Measurements from ENCODE around the gene DDX47. TPM values are rescaled to one million over a fixed set of nuclear protein-coding genes. Genes with fewer than 3 reads are reported as not detected.
"Not testable (repeated sequence)": the region's sequence is repeated elsewhere in the genome, so short reads cannot be mapped to it uniquely, and the experiment has no call there.

The DDX47 gene
- total RNA-seq, 2 experiments from 2014 or later = 54.5 to 59.0 TPM

DNA sequence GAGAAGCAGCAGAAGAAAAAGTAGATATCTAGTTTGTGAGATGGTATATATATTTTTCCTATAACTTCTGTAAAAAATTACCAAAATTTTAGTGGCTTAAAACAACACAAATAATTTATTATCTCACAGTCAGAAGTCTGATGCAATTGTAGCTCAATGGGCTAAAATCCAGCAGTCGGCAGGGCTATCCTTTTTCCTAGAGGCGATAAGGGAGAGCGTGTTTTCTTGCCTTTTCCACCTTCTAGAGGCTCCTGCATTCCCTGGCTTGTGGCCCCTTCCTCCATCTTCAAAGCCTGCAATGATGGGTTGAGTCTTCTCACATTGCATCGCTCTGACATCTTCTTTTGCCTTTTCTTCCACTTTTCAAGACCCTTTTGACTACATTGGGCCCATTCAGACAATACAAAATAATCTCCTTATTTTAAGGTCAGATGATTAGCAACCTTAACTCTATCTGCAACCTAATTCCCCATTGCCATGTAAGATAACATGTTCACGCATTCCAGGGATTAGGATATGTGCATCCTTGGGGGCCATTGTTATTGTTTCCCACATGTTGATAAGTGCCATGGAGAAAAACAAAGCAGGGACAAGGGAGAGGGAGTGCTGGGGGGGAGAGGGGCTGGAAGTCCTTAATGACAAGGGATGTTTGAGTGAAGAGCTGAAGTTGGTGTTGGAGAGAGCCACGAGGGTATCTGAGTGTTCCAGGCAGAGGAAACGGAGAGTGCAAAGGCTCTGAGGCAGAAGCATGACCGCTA, 13.8 kb upstream of the DDX47 start:
- ChIA-PET CTCF (interaction anchor here (0.7 to 1.4 kb wide), 4 partner anchors 11 to 36 kb away, joined by 4 to 6 read pairs (median 6); no protein-coding TSS in a partner anchor), POLR2A (no interaction called here)
- Mint-ChIP-seq H3K27ac (no peak overlapping the region), H3K27me3 (no peaks in the 10 kb centered on the region), H3K4me3 (no peak overlapping the region), H3K4me1 (peaks cover 39% of the 10 kb centered on the region), H3K9me3 (peaks cover 4% of the 10 kb centered on the region), H3K36me3 (ENCODE audit: low read depth) (peaks cover 3% of the 10 kb centered on the region)
- no peak for DNase-seq

DNA sequence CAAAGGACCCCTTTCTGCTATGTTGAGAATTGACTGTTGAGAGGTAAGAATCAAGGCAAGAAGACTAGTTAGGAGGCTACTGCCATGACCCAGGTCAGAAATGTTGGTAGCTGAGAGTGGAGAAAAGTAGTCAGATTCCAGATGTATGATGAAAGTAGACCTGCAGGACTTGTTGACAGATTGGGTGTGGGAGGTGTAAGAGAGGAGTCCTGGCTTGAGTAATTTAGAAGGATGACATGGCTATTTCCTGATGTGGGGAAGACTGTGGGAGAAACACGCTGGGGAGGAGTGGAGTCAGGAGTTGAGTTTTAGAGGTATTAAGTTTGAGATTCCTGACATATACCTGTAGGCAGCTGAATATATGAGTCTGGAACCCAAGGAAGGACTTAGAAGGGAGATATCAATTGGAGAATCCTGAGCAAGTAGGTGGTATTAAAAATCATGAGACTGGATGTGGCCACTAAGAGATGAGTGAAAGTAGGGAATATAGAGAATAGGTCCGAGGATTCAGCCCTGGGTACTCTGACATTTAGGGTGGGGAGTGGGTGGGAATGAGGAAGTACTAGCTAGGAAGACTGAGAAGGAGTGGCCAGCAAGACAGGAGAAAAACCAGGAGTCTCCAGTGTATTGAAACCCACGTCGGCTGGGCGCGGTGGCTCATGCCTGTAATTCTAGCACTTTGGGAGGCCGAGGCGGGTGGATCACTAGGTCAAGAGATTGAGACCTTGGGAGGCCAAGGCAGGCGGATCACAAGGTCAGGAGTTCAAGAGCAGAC, 12.6 kb upstream of the DDX47 start:
- H3K4me3 Mint-ChIP-seq = no peak overlapping the region
- no peak for DNase-seq
- POLR2A ChIA-PET = interaction anchor here (1.0 kb wide), 1 partner anchor 14 kb away, joined by 3 read pairs; no protein-coding TSS in a partner anchor
- H3K4me1 Mint-ChIP-seq = peaks cover 45% of the 10 kb centered on the region
- peaks cover 4% of the 10 kb centered on the region for H3K9me3 Mint-ChIP-seq
- H3K27ac Mint-ChIP-seq = no peak overlapping the region
- H3K36me3 Mint-ChIP-seq (ENCODE audit: low read depth) = peaks cover 3% of the 10 kb centered on the region
- no peaks in the 10 kb centered on the region for H3K27me3 Mint-ChIP-seq
- CTCF ChIA-PET = interaction anchor here (0.6 to 1.4 kb wide), 5 partner anchors 12 to 443 kb away, joined by 3 to 6 read pairs (median 4); no protein-coding TSS in a partner anchor

DNA sequence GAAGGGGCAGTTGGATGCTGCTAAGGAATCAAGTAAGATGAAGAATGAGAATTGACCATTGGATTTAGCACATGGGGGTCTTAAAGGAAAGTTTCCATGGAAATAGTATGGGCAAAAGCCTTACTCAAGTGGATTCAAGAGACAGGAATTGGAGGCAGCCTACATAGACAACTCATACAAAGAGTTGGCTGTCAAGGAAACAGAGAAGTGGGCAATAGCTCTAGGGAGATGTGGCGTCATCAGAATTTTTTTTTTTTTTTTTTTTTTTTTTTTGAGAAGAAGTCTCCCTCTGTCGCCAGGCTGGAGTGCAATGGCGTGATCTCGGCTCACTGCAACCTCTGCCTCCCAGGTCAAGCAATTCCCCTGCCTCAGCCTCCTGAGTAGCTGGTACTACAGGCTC, 11.5 kb upstream of the DDX47 start:
- POLR2A ChIA-PET = interaction anchor here (1.0 kb wide), 1 partner anchor 15 kb away, joined by 3 read pairs; no protein-coding TSS in a partner anchor
- peak overlapping the region; percentile 50 for H3K27ac Mint-ChIP-seq
- H3K36me3 Mint-ChIP-seq (ENCODE audit: low read depth); CTCF ChIA-PET; DNase-seq; H3K27me3 Mint-ChIP-seq; H3K9me3 Mint-ChIP-seq; H3K4me3 Mint-ChIP-seq: not testable (repeated sequence)
- peaks cover 53% of the 10 kb centered on the region for H3K4me1 Mint-ChIP-seq

DNA sequence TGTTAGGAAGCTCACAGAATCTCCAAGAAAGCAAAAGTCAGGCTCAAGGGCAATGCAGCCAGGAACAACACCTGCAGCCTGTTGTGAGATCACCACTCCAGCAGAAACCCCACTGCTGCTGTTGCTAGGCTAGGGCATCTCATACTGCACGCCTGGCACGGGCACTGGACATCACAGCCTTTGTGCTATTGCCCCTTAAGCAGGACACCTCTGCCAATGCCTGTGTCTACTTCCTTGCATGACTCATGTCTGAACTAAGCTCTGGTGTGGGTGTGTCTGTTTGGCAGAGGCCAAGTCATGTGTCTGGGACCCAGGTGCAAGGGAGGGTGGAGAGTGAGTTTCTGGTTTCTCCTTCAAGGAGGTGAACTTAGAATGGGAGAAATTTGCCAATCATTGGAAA, 10.0 kb upstream of the DDX47 start:
- Mint-ChIP-seq H3K27ac (peak overlapping the region; percentile 61), H3K4me1 (peaks cover 58% of the 10 kb centered on the region), H3K27me3 (no peaks in the 10 kb centered on the region), H3K9me3 (peaks cover 4% of the 10 kb centered on the region), H3K36me3 (ENCODE audit: low read depth) (peaks cover 3% of the 10 kb centered on the region), H3K4me3 (peak overlapping the region; percentile 35)
- CTCF ChIA-PET = interaction anchor here (0.6 to 4.0 kb wide), 12 partner anchors 9 to 194 kb away, joined by 3 to 21 read pairs (median 3); partner anchors contain the start of gene DDX47
- DNase-seq = peak; percentile 64
- POLR2A ChIA-PET = interaction anchor here (0.6 kb wide), 1 partner anchor 24 kb away, joined by 4 read pairs; no protein-coding TSS in a partner anchor

DNA sequence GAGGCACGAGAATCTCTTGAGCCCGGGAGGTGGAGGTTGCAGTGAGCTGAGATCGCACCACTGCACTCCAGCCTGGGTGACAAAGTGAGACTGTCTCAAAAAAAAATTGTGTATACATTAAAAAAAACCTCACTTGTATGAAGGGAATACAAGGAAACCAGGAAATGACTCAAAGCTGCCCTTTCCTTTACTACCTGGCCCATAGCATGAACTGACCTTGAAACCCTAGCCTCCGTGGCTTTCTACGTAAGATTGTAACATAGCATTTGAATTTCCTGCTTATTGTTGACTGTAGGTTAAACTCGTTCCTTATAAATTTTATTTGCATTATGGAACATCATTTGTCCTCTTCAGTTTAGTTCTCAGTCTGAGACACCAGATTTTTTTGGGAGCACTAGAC, 9.1 kb upstream of the DDX47 start:
- H3K4me3 Mint-ChIP-seq = no peak overlapping the region
- DNase-seq = no peak
- peaks cover 4% of the 10 kb centered on the region for H3K9me3 Mint-ChIP-seq
- no peak overlapping the region for H3K27ac Mint-ChIP-seq
- ChIA-PET CTCF (interaction anchor here (0.6 to 4.0 kb wide), 6 partner anchors 9 to 298 kb away, joined by 3 to 21 read pairs (median 4); partner anchors contain the start of gene DDX47), POLR2A (interaction anchor here (0.5 kb wide), 1 partner anchor 108 kb away, joined by 3 read pairs; no protein-coding TSS in a partner anchor)
- peaks cover 3% of the 10 kb centered on the region for H3K36me3 Mint-ChIP-seq (ENCODE audit: low read depth)
- H3K4me1 Mint-ChIP-seq = peaks cover 66% of the 10 kb centered on the region
- H3K27me3 Mint-ChIP-seq = no peaks in the 10 kb centered on the region

DNA sequence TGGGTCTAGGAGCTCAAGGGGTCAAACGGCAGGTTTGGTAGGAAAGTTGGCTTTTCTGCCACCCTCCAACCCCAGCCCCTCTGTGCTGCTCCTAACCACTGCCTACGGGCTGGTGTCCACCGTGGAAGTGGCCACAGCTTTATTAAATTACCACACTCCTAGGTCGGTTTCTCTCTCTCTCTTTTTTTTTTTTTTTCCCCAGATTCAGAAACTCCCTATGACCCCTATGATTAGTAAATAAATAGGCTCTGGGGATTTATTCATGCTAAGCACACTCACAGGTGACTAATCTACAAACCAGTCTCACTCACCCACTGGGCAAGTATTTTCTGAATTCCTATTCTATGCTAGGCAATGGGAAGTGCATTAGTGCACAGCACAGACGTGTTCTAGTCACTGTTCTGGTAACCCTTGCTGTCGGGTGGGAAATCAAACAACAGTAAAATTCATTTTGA, 8.7 kb upstream of the DDX47 start:
- H3K36me3 Mint-ChIP-seq (ENCODE audit: low read depth) = peaks cover 3% of the 10 kb centered on the region
- H3K4me3 Mint-ChIP-seq = no peak overlapping the region
- POLR2A ChIA-PET = no interaction called here
- no peak overlapping the region for H3K27ac Mint-ChIP-seq
- H3K27me3 Mint-ChIP-seq = no peaks in the 10 kb centered on the region
- H3K4me1 Mint-ChIP-seq = peaks cover 71% of the 10 kb centered on the region
- peaks cover 3% of the 10 kb centered on the region for H3K9me3 Mint-ChIP-seq
- CTCF ChIA-PET = interaction anchor here (0.6 to 4.0 kb wide), 5 partner anchors 8 to 298 kb away, joined by 3 to 21 read pairs (median 4); partner anchors contain the start of gene DDX47
- no peak for DNase-seq

DNA sequence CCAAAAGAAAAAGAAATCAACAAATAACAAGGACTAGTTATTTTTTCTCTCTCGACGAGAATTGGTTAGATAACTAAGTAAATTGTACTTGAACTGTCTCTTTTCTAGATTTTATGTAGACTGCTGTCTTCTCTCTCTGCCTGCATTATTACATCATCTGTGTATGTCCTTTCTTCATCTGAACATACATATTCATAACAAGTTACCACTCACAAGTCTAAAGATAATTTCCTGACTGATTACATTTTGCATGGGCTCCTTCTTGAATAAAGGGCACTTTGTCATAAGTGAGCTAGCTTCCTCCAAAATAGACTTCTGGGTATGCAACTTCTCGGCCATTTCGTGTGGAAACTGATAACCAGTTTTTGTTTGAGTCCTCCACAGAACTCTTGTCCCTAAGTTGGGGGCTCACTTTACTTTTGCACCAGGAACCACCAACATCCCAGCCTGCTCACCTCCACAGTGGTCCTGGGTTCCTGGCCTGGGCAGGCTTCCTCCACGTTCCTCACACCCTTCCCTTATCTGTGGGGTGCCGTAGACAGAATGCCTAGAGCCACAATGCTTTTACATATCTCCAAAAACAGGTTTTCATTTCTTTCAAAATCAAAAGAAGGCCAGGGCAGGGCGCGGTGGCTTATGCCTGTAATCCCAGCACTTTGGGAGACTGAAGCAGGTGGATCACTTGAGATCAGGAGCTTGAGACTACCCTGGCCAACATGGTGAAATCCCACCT, 6.2 kb upstream of the DDX47 start:
- Mint-ChIP-seq H3K4me3 (no peak overlapping the region), H3K4me1 (peaks cover 82% of the 10 kb centered on the region), H3K9me3 (no peaks in the 10 kb centered on the region), H3K27me3 (no peaks in the 10 kb centered on the region), H3K36me3 (ENCODE audit: low read depth) (peaks cover 3% of the 10 kb centered on the region), H3K27ac (peak overlapping the region; percentile 99)
- ChIA-PET POLR2A (no interaction called here), CTCF (interaction anchor here (0.9 kb wide), 1 partner anchor 9 kb away, joined by 3 read pairs; no protein-coding TSS in a partner anchor)
- no peak for DNase-seq

DNA sequence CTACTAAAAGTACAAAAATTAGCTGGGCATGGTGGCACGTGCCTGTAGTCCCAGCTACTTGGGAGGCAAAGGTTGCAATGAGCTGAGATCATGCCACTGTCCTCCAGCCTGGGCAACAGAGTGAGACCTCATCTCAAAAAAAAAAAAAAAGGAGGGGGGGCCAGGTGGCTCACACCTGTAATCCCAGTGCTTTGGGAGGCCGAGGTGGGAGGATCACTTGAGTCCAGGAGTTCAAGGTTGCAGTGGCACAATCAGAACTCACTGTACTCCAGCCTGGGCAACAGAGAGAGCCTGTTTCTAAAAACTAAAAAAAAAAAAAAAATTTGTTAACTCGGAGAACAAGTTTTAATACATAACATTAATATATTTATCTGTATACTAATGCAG, 5.6 kb upstream of the DDX47 start:
- DNase-seq; H3K9me3 Mint-ChIP-seq; H3K36me3 Mint-ChIP-seq (ENCODE audit: low read depth); H3K27me3 Mint-ChIP-seq; POLR2A ChIA-PET: not testable (repeated sequence)
- CTCF ChIA-PET = interaction anchor here (0.9 kb wide), 1 partner anchor 9 kb away, joined by 3 read pairs; no protein-coding TSS in a partner anchor
- Mint-ChIP-seq H3K4me3 (peak overlapping the region; percentile 23), H3K4me1 (peaks cover 81% of the 10 kb centered on the region), H3K27ac (peak overlapping the region; percentile 99)

DNA sequence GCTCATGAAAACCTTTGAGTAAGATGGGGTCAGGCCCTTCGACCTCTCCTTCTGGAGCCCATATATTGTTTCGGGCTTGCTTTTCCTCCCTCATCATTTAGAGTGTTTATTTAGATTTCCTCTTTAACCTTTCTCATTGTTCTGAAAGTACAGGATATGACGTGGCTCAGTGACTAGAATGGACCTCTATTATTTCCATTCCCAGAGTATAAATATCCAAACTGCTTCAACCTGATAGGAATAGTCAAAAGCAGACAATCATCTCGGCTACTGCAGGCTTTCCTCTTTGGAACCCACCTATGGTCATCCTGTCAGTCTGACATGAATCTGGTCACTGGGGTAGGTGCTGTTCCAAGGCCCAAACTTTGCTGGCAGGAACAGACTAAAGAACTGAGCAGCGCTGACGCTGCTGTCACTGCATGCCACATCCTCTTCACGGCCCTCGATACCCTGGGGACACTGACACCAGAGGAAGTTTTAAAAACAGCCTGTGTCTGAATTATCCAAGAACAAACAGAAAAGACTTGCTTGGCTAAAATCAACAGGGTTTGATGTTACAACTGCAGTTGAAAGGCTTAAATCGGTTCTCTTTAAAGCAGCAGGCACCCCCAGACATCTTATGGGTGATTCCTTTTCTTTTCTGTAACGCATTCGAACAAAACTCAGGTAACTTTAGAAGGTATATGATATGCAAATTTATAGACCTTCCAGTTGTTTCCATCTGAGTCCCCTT, 5.0 kb upstream of the DDX47 start:
- peak overlapping the region; percentile 99 for H3K27ac Mint-ChIP-seq
- POLR2A ChIA-PET = no interaction called here

DNA sequence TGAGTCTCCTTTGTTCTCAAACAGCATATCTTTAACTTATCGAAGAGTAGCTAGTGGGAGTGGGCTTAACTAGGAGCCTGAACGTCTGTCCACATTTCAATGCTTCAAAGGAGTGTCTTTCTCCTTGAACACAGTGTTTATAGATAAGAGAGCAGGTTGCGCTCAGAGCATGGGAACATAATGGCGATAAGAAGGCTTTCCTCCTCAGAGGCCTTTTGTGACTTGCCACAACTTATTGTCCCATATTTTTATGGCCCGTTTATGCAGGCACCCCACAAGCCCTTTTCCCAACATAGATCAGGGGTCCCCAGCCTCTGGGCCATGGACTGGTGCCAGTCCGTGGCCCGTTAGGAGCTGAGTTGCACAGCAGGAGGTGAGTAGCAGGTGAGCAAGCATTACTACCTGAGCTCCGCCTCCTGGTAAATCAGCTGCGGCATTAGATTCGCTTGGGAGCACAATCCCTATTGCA, 2.6 kb upstream of the DDX47 start:
- ChIA-PET CTCF (interaction anchor here (1.3 kb wide), 1 partner anchor 26 kb away, joined by 4 read pairs; no protein-coding TSS in a partner anchor), POLR2A (no interaction called here)
- DNase-seq = no peak
- Mint-ChIP-seq H3K27me3 (no peaks in the 10 kb centered on the region), H3K27ac (no peak overlapping the region), H3K4me1 (peaks cover 83% of the 10 kb centered on the region), H3K36me3 (ENCODE audit: low read depth) (peaks cover 13% of the 10 kb centered on the region), H3K4me3 (no peak overlapping the region), H3K9me3 (no peaks in the 10 kb centered on the region)

More for the DNA sequence above, 5.0 kb upstream of the DDX47 start:
- Mint-ChIP-seq H3K27me3 (no peaks in the 10 kb centered on the region), H3K4me3 (peak overlapping the region; percentile 60), H3K4me1 (peaks cover 81% of the 10 kb centered on the region), H3K36me3 (ENCODE audit: low read depth) (peaks cover 2% of the 10 kb centered on the region), H3K9me3 (no peaks in the 10 kb centered on the region)
- peak; percentile 77 for DNase-seq
- CTCF ChIA-PET = interaction anchor here (0.9 to 1.4 kb wide), 3 partner anchors 8 to 189 kb away, joined by 3 to 5 read pairs (median 3); no protein-coding TSS in a partner anchor

DNA sequence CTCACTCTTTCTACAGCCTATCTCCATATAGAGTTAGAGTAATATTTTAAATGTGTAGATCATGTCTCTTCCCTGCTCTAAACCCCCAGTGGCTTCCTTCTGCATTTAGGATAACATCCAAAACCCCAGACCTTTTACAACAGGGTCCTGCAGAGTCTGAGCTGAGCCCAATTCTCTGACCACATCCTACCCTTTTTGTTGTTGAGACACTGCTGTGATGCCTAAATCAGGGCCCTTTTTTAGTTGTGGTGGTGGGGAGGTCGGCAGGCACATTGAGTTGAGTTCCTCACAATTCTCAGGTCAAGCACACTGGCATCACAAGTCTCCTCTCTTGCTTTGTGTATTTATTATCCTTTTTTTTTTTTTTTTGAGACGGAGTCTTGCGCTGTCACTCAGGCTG, 1.8 kb upstream of the DDX47 start:
- Mint-ChIP-seq H3K27ac (peak overlapping the region; percentile 58), H3K4me1 (peaks cover 85% of the 10 kb centered on the region), H3K4me3 (no peak overlapping the region), H3K36me3 (ENCODE audit: low read depth) (peaks cover 21% of the 10 kb centered on the region), H3K27me3 (no peaks in the 10 kb centered on the region), H3K9me3 (no peaks in the 10 kb centered on the region)
- no peak for DNase-seq
- POLR2A ChIA-PET = no interaction called here
- CTCF ChIA-PET = interaction anchor here (0.6 to 1.3 kb wide), 2 partner anchors 27 to 170 kb away, joined by 3 to 4 read pairs; no protein-coding TSS in a partner anchor
